Thyroid gland (tissue), 4 donors: ENCODE data around the gene ZNF503. TPM values are rescaled to one million over a fixed set of nuclear protein-coding genes. Genes with fewer than 3 reads are reported as not detected.

ENCODE experiments used
- DNase-seq, 2 donors: peaks; one replicate each; pipeline ENCODE4 v3.0.0-alpha.2; 2019
- H3K27ac ChIP-seq, 3 donors: fragments of 200-600 bp; sonication (generic); 1 replicate in 2 of 3; 2 replicates in 1 of 3; pipeline ENCODE4 v1.5.1; 2016 to 2019; ENCODE audit warnings: mild to moderate bottlenecking in 1 of 3, moderate library complexity in 1 of 3
- H3K27me3 ChIP-seq: fragments of 200-600 bp; sonication (generic); one replicate; pipeline ENCODE4 v1.5.1; 2019
- H3K36me3 ChIP-seq, 2 donors: fragments of 200-600 bp; sonication (generic); one replicate each; pipeline ENCODE4 v1.5.1; 2016 to 2019
- H3K4me1 ChIP-seq, 2 donors: fragments of 200-600 bp; sonication (generic); one replicate each; pipeline ENCODE4 v1.5.1; 2017 to 2019
- H3K4me3 ChIP-seq, 3 donors: fragments of 200-600 bp; sonication (generic); replicated peaks in 1 of 3; 1 replicate in 2 of 3; 2 replicates in 1 of 3; pipeline ENCODE4 v1.5.1; 2016; ENCODE audit warnings: mild to moderate bottlenecking in 1 of 3
- H3K9me3 ChIP-seq: fragments of 200-600 bp; sonication (generic); one replicate; pipeline ENCODE4 v1.5.1; 2017
- CTCF ChIP-seq, 6 experiments: fragments of 200-600 bp in 3 of 6; fragments of 450-650 bp in 3 of 6; sonication (generic) in 3 of 6; IDR thresholded peaks; one replicate each; pipeline ENCODE4 v1.5.1; 2016 to 2019; ENCODE audit warnings: antibody characterized with exemption in 6 of 6, mild to moderate bottlenecking in 2 of 6, inconsistent platforms in 1 of 6, moderate library complexity in 1 of 6
- POLR2A ChIP-seq, 2 donors: fragments of 450-650 bp; IDR thresholded peaks; one replicate each; pipeline ENCODE4 v1.6.1; 2017; ENCODE audit warnings: antibody characterized with exemption in 2 of 2, mild to moderate bottlenecking in 2 of 2, moderate library complexity in 1 of 2
- WGBS, 2 donors: methylation state at CpG; one replicate each; pipeline ENCODE4 v1.1.5; 2017; 5-methylcytosine and 5-hydroxymethylcytosine counted together
- intact Hi-C: fragments of 100-400 bp; cut with DNase I; formaldehyde crosslinking; loops from one replicate; pipeline ENCODE4 v1.15.1; 2023
- total RNA-seq, 4 donors: library from RNA; depleted of rRNA; stranded (reverse); fragments of >200 nt; gene quantifications; one replicate each; pipeline ENCODE4 v1.2.3, GENCODE V29; 2016

Gene ZNF503
- total RNA-seq, 4 donors from 2014 or later, result 8.2 to 17.1 (median 10.9) TPM

GRCh38 chr10:75427951-75428350 is 26.4 kb upstream of the ZNF503 start:
- Histone ChIP-seq H3K4me1 (peaks cover 16 to 25% of the 10 kb centered on the region in 2 donors), H3K27ac (no peak overlapping the region), H3K27me3 (no peaks in the 10 kb centered on the region), H3K36me3 (no peaks in the 10 kb centered on the region), H3K4me3 (no peak overlapping the region), H3K9me3 (no peaks in the 10 kb centered on the region)
- no peak for TF ChIP-seq POLR2A (IDR thresholded peaks at IDR 0.05)
- TF ChIP-seq CTCF (IDR thresholded peaks at IDR 0.05), result no peak
- intact Hi-C loops, result no loop called here
- WGBS, 2 donors, result 63 to 71% methylated on average over 3 of the region's 3 CpGs
- no peak for DNase-seq

DNA sequence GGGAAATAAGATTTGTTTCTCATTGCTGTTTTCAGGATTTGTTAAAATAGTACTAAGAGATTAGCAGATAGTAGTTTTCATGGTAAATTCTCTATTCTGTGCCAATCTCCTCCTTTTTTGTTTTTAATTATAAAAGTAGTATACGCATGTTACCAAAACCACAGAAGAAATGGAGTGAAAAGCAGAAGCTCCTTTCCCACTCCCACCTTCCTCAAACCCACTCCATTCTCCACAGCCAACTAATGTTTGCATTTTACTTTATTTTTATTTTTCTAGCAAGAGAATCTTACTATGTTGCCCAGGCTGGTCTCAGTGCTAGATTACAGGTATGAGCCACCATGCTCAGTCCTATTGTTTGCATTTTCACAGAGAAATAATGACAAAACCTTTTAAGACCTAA is 25.3 kb upstream of the ZNF503 start:
- WGBS, 2 donors, result 92 to 98% methylated on average over 1 of the region's 1 CpG
- Histone ChIP-seq H3K9me3 (no peaks in the 10 kb centered on the region), H3K27ac (no peak overlapping the region), H3K36me3 (no peaks in the 10 kb centered on the region), H3K27me3 (no peaks in the 10 kb centered on the region), H3K4me1 (peaks cover 11 to 15% of the 10 kb centered on the region in 2 donors), H3K4me3 (no peak overlapping the region)
- intact Hi-C loops, result no loop called here
- no peak for TF ChIP-seq CTCF (IDR thresholded peaks at IDR 0.05)
- no peak for TF ChIP-seq POLR2A (IDR thresholded peaks at IDR 0.05)
- no peak for DNase-seq

DNA sequence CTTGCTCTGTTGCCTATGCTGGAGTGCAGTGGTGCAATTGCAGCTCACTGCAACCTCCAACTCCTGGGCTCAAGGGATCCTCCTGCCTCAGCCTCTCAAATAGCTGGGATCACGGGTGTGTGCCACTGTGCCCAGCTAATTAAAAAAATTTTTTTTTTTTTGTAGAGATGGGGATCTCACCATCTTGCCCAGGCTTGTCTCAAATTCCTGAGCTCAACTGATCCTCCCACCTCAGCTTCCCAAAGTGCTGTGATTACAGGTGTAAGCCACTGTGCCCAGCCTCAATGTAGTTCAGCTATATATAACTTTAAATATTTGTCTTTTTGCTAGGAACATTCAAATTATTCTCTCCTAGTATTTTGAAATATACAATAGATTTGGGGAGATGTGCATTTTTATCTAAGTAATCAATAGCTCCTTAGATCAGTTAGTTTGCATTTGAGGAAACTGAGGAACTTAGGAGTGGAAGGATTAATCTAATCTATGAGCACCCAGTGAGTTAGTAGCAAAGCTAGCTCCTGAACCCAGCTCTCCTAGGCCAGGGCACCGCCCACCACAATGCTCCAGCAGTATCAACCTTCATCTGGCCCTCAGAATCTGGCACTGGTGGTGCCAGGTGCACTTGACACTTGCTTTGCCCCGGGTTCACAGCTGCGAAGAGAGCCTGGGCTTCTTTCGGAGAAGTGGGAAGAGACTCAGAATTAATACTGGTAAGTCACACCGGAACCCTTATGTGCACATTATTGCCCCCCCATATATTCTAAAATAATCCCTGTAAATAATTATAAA is 23.9 kb upstream of the ZNF503 start:
- Histone ChIP-seq H3K4me1 (peaks cover 7 to 9% of the 10 kb centered on the region in 2 donors), H3K36me3 (no peaks in the 10 kb centered on the region), H3K27ac (no peak overlapping the region), H3K4me3 (no peak overlapping the region), H3K27me3 (no peaks in the 10 kb centered on the region), H3K9me3 (no peaks in the 10 kb centered on the region)
- WGBS, 2 donors, result 88 to 91% methylated on average over 6 of the region's 6 CpGs
- DNase-seq, result no peak
- intact Hi-C loops, result no loop called here
- TF ChIP-seq CTCF (IDR thresholded peaks at IDR 0.05), result no peak
- no peak for TF ChIP-seq POLR2A (IDR thresholded peaks at IDR 0.05)

DNA sequence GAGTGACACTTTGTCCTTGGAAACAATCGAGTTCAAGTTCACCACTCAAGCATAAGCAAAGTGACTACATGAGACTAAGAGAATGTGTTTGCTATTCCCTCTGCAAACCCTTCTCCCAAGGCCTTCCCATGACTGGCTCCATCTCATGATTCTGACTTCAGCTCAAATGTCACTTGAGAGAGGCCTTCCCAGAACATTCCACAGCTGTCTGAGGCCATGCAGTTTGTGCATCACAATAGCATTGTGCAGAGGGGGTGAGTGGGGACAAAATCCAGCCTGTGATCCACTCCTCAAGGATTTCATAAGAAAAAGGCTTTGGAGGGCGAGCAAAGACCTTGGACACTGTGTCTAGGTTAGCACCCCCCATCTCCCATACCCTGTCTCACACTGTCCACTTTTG is 23.0 kb upstream of the ZNF503 start:
- DNase-seq, result no peak
- Histone ChIP-seq H3K27me3 (no peaks in the 10 kb centered on the region), H3K36me3 (no peaks in the 10 kb centered on the region), H3K4me3 (no peak overlapping the region), H3K4me1 (no peaks in the 10 kb centered on the region), H3K9me3 (no peaks in the 10 kb centered on the region), H3K27ac (no peak overlapping the region)
- WGBS, 2 donors, result 77 to 82% methylated on average over 2 of the region's 2 CpGs
- no peak for TF ChIP-seq CTCF (IDR thresholded peaks at IDR 0.05)
- no peak for TF ChIP-seq POLR2A (IDR thresholded peaks at IDR 0.05)
- intact Hi-C loops, result no loop called here

- no peak overlapping the region for H3K27ac ChIP-seq
- TF ChIP-seq CTCF (IDR thresholded peaks at IDR 0.05) (no peak), POLR2A (IDR thresholded peaks at IDR 0.05) (no peak)
- H3K27me3 ChIP-seq, result no peaks in the 10 kb centered on the region
- intact Hi-C loops, result no loop called here
- no peak overlapping the region for H3K4me3 ChIP-seq
- H3K36me3 ChIP-seq, result no peaks in the 10 kb centered on the region
- H3K9me3 ChIP-seq, result no peaks in the 10 kb centered on the region
- no peak for DNase-seq
- H3K4me1 ChIP-seq, result no peaks in the 10 kb centered on the region
- 94 to 96% methylated on average over 6 of the region's 6 CpGs for WGBS, 2 donors
Observed at GRCh38 chr10:75422913-75423312, 21.3 kb upstream of the ZNF503 start.
